IPS DF 4.7 (cell line): Measurements from ENCODE around the gene FHIT.

ENCODE experiments used
- DNase-seq: peaks from one replicate; pipeline ENCODE4 v3.0.0-alpha.2; 2013; ENCODE audit warnings: low spot score; ENCODE audit errors: extremely low read depth

Gene FHIT

GRCh38 chr3:60076331-60076730, 1174.9 kb downstream of the FHIT start:
- no peak for DNase-seq

DNA sequence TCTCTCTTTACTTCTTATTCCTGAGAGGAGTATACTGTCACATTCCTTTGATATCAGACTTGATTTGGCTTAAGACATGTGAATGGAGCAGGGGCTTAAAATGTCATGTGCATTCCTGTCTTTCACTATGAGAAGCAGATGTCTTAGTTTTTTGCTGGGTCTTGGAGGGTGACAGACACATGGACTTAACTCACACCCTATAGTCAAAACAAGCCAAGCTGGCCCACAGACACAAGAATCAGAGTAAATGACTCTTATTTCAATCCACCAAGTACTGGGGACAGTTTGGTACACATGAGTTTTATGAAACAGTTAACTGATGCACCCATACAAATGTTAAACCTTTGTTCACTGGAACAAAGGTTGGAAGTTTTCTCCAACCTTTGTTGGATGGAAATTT, 1177.3 kb downstream of the FHIT start:
- DNase-seq, result no peak

DNA sequence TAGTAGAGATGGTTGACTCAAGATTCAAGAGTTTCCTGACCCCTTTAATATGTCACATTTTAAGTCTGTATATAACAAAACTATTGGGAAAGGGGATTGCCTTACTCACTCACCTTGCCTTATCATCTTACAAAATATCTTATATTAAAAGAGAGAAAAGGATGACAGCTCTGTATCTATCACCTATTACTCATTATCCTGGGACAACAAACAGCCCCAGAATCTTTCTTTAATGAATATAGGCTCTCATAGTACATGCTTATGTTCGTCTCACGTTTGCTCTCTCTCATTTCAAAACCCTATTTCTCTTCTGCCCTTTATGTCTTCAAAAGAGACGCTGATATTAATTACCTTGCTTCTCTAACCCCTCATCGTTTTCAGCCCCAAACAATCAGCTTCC, 1178.0 kb downstream of the FHIT start:
- DNase-seq, result no peak

DNA sequence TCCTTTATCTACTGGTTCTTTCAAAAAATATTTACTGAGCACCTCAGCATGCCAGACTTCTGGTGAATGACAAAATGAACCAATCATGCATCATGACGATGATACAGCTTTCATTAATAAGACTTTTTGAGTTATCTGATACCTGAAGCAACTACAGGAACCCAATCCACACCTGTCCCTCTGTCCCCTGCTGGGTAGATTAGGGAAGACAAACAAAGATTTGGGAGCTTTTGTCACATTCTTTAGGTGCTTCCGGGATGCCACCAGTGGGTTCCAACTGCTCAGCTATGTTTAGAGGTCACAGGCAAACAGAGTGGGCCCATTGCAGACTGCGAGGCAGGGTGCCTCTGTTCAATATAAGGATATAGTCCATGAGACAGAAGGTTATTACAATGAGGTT, 1180.9 kb downstream of the FHIT start:
- no peak for DNase-seq

DNA sequence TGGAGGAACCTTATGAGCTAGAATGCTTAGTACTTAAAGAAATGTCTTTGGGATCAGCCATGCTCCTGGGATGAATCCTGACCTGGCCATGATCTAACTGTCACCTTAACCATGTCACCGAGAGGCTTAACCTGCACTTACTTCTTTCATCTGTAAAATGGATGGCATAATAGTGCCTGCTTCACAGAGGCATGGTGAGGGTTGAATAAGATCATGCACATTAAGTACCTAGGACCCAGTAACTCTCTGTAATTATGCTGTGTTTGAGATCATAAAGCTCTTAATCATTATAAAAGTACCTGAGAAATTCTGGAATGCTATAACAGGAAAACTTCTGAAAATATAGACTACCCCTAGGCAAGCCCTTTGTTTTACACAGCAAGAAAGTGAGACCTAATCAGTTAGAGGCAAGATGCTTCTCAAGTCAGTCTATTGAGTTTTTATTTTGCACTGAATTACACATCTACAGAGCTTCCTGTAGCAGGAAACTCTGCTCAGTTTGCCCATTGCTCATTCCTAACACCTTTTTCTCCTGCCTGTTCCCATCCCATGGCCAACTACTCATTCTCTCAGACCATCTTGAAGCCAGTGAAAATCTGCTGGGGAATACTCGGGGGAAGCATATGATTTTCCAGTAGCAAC, 1185.9 kb downstream of the FHIT start:
- DNase-seq, result no peak

DNA sequence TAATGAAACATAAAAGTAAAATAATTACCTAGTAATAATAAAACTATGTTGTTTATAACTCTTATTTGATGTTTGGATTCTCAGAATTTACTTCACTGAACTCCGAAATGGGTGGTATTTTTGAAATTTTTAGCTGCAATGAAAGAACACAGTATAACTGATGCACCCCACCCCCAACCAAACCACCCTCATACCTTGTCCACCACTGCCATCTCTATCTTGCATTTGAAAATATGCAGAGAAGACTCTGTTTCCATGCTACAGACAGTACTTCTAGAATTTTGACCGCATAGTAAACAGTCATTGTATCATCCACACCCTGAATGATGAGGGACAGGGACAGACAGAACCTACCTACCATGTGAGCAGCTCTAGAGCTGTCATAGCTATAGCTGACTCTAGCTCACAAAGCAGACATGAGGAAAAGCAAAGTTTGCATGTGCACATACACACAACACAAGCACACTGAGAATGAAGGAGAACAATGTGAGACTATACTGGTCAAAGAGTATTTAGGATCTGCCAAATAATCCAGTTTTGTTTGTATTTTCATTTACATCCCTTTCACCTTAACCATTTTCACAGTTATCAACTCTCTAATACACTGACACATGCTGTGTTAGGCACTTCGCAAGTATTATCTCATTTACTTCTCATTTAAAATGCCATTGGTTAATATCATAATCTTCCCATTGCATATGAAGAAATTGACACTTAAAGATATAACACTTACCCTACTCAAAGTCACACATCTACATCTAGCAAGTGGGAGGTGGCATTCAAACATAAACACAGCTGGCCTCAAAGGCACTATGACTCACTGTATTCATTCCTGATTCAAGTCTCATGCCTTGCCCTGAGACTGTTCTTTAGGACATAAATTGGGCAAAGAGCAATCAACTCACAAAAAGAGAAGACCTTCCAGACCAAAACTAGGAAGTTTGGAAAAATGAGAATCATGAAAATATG, 1186.8 kb downstream of the FHIT start:
- DNase-seq, result no peak

- no peak for DNase-seq
These were observed 1194.8 kb downstream of the FHIT start for GRCh38 chr3:60056404-60056803.

GRCh38 chr3:60055765-60056164, 1195.5 kb downstream of the FHIT start:
- no peak for DNase-seq

DNA sequence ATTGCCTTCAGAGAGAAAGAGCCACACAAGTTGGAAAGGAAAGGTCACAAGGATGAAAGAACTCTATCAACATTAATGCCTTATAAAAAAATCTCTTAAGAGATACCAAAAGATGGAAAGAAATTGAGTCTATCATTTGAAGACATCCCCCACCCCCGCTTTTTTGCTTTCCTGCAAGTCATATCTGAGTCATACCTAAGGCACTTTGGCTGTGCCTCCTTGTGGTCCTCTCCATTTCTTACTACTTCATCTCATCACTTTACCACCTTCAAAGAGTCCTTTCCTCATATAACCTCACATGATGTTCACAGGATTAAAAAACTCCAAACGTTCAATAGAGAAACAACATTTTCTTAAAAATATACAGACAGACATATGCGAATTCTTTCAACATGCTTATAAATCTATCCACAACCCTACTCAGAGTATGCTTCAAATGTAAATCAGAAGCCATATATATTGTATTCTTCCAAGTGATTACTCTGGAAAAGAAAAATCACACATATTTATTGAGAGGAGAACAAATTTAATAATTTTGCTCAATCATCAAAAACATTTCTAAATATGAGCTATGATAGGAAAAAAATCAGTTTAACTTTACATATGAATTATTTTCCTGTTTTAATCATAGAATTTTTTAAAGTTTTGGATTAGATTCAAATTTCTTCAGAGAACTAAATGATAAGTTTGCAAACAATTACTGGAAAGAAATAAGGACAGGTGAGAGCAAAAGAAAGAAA, 1197.6 kb downstream of the FHIT start:
- DNase-seq, result no peak

- DNase-seq, result no peak
These were observed 1202.8 kb downstream of the FHIT start for GRCh38 chr3:60048447-60048848.

- DNase-seq, result no peak
These were observed 1203.6 kb downstream of the FHIT start for GRCh38 chr3:60047426-60048200.

DNA sequence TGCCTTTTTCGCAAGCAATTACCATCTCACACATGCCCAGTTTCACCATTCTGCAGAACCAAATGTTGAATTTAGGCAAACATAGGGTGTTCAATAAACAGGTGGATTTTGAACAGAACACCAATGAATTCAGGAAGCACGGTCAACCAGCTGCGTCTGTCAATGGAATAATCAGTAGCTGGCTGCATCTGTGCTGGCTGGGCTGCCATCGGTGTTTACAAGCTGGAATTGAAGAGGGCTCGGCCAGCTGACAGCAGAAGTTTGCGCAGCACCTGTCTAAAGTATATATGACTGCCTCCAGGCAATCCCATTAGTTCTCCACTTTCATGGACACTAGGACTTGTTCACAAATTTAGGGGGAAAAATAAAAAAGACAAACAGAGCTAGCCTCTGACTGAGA, 1205.0 kb downstream of the FHIT start:
- DNase-seq, result no peak

- DNase-seq, result no peak
These were observed 1205.6 kb downstream of the FHIT start for GRCh38 chr3:60045686-60046085.

DNA sequence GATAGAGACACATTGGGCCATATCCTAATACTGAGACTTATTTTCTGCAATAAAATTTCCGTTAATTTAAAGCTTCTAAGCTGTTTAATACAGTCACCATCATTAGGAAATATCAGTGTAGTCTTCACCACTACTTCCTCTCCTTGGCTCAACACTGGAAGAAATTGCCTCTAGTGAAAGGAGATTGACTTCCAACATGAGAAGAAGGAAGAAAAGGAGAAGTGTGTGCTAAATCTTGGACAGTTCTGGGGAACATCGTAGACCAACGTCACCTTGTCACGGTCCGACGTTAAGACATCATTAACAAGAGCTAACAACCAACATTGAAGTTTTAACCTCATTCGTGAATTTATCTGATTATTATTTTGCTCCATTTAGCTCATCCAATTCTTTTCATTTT, 1214.4 kb downstream of the FHIT start:
- DNase-seq, result no peak

DNA sequence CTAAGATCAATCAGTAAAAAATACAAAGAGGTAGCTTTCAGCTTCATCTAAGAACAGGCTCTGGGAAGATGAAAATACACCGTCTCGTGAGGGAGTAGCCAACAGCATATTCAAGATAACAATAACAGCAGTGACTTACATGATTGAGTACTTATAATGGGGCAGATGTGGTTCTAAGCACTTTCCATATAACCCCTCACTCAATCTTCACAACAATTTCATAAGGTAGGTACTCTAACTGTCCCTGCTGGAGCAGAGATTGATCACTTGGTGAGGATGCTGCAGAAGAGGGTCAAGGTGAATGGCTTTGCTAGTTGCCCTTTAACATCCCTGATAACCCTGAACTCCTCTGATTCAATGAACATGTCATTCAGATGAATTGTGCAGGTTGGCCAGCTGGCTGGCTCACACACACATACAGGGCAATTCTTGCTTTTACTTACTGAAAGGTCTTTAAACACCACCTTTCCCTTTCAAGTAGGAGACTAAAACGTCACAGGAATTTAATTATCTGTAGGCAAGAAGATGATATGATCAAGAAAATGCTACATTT, 1217.3 kb downstream of the FHIT start:
- DNase-seq, result no peak

DNA sequence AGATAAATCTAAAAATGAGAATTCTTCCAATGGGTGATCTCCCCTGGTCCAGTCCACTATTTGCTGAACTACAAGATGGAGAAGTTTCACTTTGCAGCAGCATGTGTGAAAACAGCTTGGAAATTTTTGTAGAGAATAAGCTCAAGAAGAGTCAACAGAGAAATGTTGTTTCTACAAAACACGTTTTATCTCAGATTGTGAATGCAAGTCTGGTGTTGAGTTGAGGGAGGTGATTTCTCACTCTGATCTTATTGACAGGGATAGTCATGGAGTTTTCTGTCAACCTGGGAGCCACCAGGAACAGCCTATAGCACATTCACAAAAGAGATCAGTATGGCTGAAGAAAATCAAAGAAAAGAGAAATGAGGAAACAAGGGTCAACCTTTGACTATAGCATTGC, 1220.3 kb downstream of the FHIT start:
- DNase-seq, result no peak

DNA sequence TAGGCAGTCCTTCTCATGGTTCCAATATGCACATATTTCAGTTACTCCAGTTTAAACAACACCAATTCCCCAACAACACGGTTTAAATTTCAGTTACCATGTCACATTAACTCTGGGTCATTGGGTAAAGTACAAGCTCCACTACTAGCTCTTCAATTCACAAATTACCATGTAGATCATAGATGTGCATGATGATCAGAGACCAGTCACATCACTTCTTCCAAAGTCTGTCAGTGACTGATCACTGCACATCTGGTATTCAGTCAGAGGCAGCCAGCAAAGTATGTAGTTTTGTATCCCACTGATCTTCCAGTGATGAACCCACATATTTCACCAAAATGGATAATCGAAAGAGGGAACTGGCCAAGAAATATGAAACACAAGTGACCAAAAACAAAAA, 1223.0 kb downstream of the FHIT start:
- DNase-seq, result no peak

DNA sequence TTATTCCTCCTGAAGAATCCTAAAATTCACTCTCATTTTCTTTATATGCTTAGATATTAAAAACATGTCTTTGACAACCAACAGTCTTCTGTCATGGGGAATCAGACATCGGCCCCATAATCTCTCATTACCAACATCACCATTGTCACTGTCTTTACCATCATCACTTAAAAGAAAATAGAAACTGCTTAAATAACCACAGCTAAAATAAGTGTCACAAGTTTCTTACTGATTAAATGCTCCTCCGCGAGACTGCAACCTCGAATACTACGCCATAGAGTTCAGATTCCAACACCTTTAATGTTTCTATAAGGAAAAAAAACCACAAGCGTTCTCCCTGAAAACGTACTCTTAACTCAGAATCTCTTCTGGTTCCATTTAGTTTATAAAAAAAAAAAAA, 1223.9 kb downstream of the FHIT start:
- DNase-seq, result no peak

GRCh38 chr3:60025096-60026050, 1225.9 kb downstream of the FHIT start:
- no peak for DNase-seq

DNA sequence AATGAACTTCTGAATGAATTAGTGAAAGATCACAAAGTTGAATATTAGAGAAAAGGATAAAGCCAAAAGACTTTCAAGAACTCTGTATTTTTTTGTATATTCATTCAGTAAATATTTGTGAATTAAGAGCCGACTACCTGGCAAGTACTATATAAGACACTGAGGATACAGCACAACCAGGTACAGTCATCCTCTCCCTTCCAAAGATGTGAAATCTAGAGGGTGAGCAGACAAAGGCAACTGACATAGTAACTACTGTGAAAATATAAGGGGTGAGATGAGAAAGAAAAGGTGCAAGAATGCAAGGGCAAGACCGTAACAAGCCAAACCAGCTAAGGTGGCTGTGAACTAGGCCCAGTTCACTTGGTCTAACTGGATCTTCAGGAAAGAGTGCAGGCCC, 1226.9 kb downstream of the FHIT start:
- no peak for DNase-seq
